NCI-H1105 (cell line): Measurements from ENCODE around the gene FNBP1.
"Not testable (repeated sequence)": the region's sequence is repeated elsewhere in the genome, so short reads cannot be mapped to it uniquely, and the experiment has no call there.

Experiments
- DNase-seq: peaks from one replicate; lab custom pipeline; 2025; lab: John Stamatoyannopoulos, UW

FNBP1 gene

DNA sequence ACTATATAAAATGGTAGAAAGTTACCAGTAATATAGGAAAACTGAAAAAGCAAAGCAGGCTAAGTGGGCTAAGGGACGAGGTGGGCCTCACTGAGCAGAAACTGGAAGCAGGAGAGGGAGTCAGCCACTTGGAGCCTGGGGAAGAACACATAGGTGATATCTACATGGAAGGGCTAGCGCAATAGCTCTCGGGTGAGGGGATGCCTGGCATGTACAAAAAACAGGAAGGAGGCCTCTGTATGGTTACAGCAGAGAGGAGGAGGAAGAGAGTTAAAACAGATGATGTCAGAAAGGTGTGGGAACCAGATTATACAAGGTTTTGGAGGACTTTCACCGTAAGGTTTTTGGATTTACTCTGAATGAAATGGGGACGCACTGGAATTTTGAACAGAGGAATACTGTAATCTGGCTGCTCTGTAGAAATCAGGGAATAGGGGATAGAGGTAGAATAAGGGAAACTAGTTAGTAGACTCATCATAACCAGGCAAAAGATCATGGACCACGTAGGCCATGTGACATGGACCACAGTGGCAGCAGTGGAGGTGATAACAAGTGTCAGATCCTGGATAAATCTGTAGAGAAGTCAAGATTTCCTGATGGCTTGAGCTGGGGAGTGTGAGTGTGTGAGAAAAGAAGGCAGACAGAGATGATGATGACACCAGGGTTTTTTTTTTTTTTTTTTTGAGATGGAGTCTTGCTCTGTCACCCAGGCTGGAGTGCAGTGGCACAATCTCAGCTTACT, 52.5 kb downstream of the FNBP1 start:
- no peak for DNase-seq

DNA sequence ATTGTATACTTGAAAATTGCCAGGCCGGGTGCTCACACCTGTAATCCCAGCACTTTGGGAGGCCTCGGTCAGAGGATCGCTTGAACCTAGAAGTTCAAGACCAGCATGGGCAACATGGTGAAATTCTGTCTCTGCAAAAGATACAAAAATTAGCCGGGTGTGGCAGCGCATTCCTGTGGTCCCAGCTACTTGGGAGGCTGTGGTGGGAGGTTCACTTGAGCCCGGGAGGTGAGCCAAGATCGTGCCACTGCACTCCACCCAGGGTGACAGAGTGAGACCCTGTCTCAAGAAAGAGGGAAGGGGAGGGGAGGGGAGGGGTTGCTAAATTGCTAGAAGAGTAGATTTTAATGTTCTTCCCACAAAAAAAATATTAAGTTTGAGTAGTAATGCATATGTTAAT, 53.2 kb downstream of the FNBP1 start:
- no peak for DNase-seq

DNA sequence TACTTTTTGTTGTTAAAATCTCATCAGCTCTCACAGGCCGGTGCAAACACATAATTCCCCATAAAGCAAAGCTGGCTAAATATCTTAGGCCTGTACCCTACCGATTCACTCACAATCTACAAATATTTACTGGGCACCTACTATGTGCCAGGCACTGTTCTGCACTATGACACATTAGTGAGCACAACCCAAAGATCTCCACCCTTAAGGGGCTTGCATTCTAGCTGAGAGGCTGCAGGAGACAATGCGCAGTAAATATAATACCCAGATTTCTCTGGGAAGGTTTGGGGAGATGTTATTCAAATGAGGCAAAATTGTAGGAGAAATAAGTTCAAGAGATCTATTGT, 53.7 kb downstream of the FNBP1 start:
- DNase-seq = no peak

DNA sequence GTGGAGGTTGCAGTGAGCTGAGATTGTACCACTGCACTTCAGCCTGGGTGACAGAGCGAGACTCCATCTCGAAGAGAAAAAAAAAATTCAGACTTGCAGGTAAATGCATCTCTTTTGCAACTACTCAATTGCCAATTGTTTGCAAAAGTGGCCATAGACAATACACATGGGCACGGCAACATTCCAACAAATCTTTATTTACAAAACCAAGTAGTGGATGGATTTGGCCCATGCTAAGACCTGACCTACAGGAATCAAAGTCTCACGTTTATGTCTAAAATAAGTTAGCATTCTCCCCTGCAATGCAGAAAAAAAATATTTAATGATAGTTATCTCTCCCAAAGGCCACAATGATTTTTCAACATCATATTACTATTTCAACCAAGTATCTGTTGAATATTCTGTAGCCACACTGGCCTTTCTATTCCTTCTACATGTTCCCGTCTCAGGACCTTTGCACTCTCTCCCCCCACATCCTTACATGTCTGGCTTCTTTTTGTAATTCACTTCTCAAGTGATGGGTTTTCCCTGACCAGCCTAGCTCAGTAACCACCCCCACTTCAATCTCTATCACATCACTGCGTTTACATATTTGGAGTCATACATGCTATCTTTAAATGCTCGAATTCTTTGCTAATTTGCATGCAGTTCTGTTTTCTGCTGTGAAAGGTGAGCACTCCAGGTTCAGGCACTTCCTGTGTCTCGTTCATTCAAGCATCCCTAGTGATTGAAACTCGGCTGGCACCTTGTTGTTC, 54.2 kb downstream of the FNBP1 start:
- DNase-seq = no peak

DNA sequence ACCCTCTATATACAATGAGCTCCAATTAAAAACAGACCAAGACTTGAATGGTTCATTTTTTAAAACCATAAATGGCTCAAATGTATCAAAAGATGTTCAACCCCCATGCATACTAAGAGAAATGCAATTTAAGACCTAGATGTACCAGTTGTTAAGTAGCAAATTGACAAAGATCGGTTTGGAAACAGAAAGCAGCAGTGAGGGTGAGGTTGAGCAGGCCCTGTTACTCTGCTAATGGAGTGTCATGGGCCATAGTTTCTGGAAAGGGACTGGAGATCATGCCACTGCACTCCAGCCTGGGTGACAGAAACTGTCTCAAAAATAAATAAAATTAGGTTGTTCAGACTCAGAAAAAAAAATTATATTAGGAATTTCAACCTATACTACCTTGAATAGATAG, 55.0 kb downstream of the FNBP1 start:
- no peak for DNase-seq

DNA sequence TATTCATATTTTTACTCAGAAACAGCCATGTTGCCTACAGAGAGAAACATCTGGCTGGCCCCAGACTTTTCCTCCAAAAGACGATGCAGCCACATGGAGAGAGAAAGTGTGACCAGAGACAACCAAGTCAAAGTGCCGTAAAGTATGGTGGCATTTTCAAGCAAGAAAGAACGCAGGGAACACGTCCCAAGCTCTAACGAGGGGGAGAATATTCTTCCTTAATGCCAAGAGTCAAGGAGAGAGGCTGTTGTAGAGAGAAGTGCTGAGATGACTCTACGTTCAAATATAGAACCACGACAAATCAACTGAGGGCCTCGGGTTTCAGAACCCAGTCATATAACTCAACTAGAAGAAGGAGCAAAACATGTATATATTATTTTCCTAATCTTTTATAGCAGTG, 55.9 kb downstream of the FNBP1 start:
- no peak for DNase-seq

DNA sequence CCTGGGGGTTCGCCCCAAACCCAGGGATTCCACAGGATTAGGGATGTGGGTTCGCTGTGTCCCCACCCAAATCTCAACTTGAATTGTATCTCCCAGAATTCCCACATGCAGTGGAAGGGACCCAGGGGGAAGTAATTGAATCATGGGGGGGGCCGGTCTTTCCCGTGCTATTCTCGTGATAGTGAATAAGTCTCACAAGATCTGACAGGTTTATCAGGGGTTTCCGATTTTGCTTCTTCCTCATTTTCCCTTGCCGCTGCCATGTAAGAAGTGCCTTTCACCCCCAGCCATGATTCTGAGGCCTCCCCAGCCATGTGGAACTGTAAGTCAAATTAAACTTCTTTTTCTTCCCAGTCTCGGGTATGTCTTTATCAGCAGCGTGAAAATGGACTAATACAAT, 58.4 kb downstream of the FNBP1 start:
- DNase-seq = not testable (repeated sequence)

DNA sequence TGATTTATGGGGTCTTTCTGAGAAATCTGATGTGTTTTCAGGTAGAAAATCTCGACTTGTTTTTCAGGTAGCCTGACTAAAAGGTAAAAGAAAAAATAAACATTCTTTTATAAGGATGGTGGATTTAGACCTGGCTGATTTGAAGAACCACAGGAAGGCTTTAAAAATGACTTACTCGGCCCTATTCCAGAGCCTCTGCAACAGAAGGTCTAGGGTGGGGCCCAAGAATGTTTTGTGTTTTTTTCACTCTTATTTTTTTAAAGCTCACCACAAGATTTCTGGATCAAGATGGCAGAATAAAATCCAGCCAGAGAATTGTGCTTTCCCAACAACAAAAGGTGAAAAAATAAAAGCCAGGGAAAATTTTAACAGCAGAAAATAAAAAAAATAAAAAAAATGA, 59.1 kb downstream of the FNBP1 start:
- DNase-seq = no peak

DNA sequence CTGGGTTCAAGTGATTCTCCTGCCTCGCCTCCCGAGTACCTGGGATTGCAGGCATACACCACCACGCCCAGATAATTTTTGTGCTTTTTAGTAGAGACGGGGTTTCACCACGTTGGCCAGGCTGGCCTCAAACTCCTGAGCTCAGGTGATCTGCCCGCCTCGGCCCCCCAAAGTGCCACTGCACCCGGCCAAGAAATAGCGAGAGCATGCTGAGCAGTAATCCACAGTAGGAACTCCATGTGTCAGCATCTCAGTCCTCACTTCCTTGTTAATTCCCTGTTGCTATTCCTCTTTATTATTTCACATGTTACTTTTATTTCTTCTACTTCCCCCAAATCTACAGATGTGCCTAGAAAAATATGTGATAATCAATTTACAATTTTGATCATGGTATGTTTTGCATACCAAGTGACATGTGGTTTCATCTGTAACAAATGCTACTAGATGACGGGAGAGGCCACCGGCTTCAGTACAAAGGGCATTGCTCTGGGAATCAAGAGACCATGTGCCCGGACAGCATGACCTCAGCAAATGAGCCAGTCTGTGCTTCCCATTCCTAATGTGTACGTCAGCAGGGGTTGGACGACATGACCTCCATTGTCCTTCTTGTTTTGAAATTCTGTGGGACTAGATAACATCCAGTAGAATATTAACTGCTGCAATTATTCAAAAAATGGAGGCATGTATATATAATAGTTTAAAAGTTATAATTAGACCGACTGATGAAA, 61.6 kb downstream of the FNBP1 start:
- no peak for DNase-seq

DNA sequence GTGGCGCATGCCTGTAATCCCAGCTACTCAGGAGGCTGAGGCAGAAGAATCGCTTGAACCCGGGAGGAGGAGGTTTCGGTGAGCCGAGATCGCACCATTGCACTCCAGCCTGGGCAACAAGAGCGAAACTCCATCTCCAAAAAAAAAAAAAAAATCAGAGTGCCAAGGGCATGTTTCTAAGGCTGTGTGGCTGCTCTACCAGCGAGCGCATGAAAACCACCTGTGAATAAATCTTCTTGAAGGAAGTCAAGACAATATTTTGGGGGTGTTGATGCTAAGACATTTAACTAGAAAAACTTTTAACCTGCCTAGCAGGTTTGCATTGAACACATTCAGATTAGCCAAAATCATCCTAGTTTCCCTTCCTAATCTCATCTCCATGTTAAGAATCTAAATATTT, 62.8 kb downstream of the FNBP1 start:
- DNase-seq = not testable (repeated sequence)

DNA sequence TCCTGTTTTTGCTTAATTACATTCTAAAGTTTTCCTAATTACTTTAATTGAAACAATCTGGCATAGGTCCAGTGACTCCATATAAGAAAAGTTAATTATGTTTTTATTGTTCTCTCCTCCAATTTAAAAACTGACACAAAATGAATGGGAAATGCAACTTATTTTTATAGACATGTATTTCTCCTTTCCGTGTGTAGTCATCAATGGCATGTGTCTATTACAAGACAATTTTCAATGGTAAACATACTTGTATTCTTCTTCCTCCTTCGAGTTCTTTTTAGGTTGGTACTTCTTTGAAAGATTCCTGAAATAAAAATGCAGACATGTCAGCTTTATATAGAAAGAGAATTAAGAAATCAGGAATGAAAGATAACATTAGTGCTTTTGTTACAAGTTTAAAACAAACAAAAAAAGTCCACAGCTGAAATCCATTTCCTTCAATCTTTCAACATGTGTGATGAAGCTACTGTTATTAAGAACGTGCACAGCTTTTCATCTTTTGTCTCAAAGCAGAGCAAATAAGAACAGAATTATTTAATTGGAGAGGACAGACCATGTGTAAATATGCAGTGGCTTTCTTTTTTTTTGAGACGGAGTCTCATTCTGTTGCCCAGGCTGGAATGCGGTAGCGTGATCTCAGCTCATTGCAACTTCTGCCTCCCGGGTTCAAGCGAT, 63.8 kb downstream of the FNBP1 start:
- peak; percentile 22 for DNase-seq

DNA sequence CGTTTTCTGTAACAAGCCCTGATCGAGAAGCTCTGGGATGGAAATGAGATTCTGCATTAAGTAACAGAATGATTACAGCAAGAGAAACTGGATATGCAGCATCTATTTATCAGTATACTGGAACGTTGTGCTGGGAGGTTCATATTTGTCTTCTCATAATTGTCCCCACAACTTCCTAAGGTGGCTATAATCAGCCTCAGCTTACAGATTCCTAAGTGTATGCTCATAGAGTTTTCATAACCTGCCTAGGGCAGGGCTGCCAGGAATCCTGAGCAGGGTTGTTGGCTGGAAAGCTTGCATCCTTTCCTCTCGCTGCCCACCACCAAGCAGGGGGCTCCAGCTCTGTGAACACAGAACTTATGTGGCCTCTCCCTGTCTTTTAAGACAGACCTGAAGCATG, 70.2 kb downstream of the FNBP1 start:
- DNase-seq = no peak

DNA sequence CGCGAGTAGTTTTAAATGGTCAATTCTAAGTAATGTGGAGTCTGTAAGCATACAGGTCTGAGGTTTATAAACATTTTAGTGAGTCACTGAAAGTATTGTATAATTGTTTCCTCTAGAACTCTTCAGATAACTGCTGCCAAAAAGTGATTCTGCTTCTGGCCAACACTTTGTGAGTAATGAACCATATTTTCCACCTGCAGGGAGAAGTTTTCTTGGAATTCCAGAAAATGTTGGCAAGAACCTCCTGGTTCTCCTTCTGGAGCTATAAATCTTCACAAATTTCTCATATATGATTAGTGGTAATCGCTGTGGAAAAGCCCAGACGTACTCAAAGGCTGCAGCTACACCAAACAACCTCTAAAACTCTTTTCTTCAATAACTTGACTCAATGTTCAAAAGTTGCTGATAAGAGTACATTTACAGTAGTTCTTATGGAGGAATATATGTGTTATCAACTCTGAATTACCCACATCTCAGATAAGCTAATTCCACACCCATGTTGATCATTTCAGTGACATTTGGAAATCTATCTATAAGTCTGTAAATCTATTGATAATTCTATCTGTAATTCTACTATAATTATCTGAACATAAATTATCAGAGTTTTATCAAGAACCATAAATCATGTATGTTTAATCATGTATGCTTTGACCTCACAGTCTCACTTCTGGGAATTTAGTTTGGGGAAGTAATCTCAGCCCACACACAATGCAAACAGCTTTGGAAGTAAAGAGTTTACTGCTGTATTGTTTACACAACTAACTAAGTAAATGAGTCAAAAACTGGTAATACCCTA, 74.1 kb downstream of the FNBP1 start:
- DNase-seq = no peak

DNA sequence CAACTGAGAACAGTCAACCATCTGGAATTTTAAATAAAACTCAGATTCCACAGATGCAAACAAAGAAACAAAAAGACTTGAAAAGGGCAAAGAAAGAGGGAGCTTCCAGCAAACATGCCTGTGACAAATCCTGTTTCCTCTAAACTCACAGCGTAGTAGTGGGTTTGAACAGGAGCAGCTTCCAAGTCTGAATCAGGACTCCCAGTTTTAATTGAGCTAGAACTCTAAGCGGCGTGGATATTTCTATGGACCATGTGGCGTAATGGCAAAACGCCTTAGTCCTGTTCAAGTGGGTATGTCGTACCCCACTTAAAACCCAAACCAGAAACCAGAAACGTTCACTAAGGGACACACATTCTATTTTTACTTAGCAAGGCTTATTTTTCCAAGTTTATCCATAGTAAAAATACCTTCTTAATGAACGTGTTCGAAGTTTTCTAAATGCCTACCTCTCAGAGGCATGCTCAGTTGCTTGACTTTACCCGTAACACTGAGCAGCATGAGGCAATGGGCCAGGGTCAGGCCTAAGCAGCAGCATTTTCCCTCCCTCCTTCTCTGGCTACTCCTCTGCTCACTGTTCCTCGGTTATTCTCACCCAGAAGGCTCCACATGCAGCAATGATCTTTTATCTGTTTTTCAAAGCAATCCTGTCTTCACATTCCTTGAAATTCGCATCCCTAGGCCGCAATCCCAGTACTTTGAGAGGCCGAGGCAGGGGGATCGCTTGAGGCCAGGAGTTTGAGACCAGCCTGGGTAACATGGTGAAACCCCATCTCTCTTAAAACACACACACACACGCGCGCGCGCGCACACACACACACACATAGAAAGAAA, 77.9 kb downstream of the FNBP1 start:
- no peak for DNase-seq

DNA sequence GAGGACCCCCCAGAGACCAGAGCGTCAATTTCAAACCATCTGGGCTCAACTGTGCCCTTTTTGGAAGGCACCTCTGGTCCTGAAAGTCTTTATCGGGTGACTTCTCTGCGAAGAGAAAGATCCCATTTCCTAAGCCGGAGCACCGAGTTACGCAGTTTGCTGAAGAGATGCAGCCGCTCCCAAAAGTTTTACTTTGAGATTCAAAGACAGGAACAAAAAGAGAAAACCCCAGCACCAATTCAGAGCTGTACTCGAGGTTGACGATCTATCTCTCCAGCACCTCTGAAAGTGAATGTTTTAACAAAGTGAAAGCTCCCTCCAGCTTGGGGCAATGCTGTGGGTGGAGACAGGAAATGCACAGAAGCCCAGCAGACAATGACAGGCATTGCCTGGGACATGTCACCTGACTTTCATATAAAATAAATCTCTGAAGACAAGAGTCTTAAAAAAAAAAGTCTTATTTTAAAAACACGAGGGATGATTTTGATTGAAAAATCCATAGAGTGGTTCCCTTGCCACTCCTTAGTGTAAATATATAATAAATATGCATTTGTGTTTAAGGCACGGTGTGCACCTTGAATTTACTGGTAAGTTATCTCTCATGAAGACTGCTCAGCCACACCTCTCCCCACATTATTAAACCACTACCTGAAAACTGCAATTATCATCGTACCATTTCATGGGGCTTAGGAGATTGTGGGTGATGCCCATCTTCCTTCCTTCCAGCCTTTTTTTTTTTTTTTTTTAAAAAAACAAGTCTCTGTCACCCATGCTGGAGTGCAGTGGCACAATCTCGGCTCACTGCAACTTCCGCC, 79.9 kb downstream of the FNBP1 start:
- DNase-seq = no peak

DNA sequence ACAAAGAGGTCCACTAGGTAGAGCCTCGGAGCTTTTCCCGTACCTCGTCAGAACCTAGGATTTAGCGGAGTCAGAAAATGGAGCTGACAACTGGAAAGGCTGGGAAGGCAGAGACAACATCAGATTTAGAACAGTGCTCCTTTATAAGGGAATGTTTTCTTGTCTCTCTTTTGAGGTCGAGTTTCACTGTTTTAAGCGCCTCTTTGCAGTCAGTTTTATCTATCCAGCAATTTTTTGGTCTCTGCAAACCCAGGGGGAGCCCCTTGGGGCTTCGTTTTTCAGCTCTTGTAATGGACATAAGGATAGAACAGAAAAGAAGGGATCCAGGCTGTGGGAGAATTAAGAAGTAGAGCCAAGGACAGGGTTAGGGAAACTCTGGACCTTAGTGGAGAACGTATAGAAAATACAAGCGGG, 80.5 kb downstream of the FNBP1 start:
- no peak for DNase-seq

DNA sequence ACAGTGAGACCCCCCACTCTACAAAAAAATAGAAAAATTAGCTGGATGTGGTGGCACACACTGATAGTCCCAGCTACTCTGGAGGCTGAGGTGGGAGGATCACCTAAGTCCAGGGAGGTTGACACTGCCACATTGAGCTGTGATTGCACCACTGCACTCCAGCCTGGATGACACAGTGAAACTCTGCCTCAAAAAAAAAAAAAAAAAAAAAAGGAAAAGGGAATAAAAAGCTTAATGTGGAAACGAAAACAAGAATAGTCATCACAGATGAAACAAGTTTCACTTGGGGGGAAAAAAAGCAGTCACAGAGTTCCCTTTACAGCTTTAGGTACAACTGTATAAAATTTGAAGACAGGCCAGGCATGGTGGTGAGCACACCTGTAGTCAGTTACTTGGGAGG, 84.2 kb downstream of the FNBP1 start:
- DNase-seq = no peak

DNA sequence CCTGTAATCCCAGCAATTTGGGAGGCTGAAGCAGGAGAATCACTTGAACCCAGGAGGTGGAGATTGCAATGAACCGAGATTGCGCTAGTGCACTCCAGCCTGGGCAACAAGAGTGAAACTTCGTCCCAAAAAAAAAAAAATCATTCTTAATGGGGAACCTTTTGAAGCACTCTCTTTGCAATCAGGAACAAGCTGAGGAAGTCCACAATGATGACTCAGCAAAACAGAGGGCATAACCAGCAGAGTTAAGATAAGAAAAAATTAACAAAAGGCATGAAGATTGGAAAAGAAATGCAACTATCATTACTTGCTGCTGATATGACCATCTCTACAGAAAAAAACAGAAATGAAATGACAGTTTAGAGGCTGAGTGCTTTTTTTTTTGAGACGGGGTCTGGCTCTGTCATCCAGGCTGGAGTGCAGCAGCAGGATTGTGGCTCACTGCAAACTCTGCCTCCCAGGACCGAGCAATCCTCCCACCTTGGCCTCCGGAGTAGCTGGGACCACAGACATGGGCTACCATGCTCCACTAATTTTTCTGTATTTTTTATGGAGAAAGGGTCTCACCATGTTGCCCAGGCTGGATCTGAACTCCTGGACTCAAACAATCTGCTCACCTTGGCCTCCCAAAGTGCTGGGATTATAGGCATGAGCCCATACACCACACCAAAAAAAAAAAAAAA, 88.0 kb downstream of the FNBP1 start:
- DNase-seq = no peak

DNA sequence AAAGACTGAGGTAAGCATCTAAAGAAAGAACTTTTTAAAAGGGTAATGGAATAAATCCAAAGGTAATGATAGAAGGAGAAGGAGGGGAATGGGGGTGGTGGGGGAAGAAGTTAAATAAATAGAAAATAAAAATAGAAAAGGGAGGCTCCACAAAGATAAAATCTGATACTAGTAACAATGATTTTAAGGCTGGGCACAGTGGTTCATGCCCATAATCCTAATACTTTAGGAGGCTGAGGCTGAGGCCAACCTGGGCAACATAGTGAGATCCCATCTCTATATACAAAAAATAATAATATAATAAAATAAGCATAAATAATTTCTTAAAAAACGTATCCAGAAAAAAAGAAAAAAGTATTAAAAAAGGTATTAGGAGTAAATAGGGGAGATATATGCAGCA, 89.3 kb downstream of the FNBP1 start:
- DNase-seq = no peak
